RKO (cell line): Measurements from ENCODE around the gene IFT80.
A peak's percentile ranks its signal among the peaks of the same experiment; 100 is the strongest.
"Not testable (repeated sequence)": the region's sequence is repeated elsewhere in the genome, so short reads cannot be mapped to it uniquely, and the experiment has no call there.

Experiments
- DNase-seq: peaks from one replicate; pipeline ENCODE4 v3.0.0-alpha.2; 2016; ENCODE audit warnings: low spot score

Gene IFT80

GRCh38 chr3:160362896-160363295, 36.1 kb downstream of the IFT80 start:
- DNase-seq: not testable (repeated sequence)

DNA sequence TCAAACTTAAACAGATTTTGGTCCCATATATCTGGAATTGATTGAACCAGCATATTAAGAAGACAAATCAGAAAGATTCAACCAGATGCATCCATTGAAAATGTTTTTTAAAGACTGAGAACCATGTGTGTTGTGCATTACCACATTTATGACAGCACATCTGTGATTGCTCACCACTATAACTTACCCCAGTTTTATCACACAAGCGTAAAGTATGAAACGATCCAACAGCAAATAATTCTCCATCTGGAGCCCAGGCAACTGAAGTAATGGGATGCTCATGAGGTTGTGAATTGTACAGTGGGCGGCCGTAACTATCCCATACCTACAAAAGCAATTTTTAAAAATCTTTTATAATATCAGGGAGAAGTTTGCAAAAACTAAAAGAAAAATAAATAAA, 43.2 kb downstream of the IFT80 start:
- DNase-seq: no peak

DNA sequence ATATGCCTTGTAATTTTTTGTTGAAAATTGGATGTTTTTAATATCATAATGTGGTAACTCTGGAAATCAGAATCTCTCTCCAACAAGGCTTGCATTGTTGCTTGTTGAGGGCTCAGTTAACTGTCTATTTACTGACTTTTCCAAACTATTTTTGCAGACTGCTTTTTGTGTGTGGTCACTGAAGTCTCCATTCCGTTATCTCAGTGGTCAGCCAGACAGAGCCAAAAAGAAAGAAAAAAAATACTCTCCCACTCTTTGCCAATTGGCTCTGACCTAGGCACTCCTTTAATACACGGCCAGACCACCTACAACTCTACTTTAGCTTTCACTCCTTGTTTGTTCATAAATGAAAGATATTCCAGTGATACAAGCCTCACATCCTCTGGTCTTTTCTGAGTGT, 52.5 kb downstream of the IFT80 start:
- DNase-seq: no peak

DNA sequence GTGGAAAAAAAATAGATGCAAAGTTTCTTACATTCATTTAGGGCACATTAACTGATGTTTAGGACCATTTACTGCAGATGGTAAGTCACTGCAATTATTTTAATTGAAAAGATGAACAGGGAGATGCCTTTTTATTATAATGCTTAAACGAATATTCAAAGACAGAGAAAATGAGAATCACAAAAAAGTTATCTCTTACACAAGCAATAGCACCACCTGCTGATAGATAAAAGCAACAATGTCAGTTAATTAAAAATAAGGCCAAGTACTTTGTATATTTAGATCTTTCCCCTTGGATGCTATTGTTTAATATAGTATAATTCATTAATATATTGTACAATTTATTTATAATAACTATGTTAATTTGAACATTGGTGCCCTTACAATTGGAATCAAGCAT, 55.9 kb downstream of the IFT80 start:
- peak; percentile 75 for DNase-seq

DNA sequence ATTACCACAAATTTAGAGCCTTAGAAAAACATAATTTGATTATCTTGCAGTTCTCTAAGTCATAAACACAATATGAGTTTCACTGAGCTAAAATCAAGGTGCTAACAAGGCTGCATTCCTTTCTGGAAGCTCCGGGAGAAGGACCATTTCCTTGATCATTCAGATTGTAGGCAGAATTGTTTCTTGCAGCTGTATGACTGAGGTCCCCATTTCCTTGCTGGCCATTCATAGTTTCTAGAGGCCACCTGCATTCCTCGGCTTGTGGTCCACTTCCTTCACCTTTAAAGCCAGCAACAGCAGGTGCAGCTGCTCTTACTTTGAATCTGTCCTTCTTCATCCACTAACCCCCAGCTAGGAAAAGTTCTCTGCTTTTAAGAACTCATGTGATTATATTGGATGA, 58.7 kb downstream of the IFT80 start:
- no peak for DNase-seq

DNA sequence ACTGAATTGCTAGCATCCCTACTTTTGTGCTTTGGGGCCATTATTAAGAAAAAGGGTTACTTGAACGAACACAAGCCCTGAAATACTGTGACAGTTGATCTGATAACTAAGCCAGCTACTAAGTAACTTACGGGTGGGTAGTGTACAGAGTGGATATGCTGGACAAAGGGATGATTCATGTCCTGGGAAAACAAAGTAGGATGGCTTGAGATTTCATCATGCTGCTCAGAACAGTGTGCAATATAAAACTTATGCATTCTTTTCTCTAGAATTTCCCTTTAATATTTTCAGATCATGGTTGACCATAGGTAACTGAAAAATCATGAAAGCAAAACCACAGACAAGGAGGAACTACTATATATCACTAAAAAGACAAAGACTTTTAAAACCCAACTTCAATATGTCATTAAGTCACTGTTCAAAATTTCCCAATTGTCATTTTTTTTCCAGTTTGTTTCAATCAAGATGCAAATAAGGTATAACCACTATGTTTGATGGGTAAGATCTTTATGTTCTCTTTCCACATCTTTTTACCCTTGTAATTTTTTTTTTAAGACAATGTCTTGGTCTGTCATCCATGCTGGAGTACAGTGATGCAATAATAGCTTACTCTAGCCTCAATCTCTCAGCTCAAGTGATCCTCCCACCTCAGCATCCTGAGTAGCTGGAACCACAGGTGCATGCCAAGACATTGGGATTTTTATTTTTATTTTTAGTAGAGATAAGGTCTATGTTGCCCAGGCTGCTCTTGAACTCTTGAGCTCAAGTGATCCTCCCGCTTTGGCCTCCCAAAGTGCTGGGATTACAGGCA, 67.7 kb downstream of the IFT80 start:
- peak; percentile 46 for DNase-seq

DNA sequence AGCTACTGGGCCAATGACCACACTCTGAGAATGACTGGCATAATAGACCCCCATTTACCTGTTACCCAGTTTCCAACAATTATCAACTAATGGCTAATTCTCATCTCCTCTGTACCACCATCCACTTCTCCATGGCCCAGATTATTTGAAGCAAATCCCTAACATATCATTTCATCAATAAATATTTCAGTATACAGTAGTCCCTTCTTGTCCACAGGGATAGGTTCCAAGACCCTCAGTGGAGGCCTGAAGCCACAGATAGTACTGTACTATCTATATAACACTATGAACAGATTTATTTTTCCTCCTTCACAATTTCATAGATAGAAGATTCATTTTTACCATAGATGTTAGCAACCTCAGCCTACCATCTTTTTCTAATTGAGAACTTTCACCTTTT, 68.3 kb downstream of the IFT80 start:
- no peak for DNase-seq

- no peak for DNase-seq
Measured at GRCh38 chr3:160330109-160330508, 68.9 kb downstream of the IFT80 start.

DNA sequence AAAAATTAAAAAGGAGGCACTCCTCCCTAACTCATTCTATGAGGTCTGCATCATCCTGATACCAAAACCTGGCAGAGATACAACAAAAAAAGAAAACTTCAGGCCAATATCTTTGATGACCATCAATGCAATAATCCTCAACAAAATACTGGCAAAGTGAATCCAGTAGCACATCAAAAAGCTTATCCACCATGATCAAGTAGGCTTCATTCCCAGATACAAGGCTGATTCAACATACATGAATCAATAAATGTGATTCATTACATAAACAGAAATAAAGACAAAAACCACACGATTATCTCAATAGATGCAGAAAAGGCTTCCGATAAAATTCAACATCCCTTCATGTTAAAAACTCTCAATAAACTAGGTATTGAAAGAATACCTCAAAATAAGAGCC, 72.7 kb downstream of the IFT80 start:
- DNase-seq: not testable (repeated sequence)

DNA sequence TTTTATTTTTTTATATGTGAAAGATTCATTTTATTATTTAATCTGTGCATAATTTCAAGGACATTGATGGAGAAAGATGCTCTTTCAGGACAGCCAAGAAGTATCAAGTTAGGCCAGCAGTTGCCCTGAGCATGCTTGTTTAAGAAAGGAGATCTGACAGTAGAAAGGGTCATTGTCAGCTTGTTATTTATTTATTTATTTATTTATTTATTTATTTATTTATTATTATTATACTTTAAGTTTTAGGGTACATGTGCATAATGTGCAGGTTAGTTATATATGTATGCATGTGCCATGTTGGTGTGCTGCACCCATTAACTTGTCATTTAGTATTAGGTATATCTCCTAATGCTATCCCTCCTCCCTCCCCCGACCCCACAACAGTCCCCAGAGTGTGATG, 77.2 kb downstream of the IFT80 start:
- not testable (repeated sequence) for DNase-seq

DNA sequence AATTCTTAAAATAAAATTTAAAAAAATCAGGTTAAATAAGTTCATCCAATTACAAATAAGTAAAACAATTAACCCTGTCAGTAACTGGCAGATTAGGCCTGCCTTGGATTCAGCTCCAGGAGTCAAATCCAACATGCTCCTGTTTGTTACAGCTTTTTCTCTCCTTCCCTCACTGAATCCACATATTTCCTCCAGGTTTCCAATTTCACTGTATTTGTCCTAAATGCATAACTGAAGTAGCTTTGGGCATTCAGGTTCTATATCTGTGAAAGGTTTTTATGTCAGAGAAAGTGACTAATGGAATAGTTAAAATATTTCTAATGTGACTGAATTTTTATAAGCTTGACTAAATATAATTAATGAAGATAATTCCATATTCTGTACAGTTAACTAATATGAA, 79.7 kb downstream of the IFT80 start:
- DNase-seq: no peak

GRCh38 chr3:160314995-160315394, 84.0 kb downstream of the IFT80 start:
- DNase-seq: no peak

DNA sequence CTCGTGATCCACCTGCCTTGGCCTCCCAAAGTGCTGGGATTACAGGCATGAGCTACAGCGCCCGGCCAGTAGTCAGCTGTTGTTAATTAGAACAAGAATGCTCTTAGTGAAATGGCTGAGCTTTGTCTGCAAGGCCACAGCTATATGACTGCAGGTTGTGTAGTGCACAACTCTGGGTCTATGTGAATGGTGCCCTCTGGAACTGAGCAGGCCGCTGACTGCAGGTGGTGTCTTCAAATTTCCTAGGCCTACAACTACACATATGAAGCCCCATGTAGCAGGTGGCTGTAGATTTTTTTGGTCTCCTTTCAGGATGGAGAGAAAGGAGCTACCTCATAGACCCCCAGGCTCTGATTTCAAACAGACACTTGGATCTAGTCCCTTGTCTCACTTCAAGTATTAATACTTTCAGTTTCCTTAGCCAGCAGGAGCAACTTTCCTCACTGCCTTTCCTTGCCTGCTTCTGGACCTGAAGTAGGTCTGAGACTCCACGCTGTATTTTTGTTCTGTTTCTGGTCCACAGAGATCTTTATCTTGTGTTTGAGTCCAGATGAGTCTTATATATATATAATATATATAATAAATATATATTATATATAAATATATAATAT, 86.9 kb downstream of the IFT80 start:
- no peak for DNase-seq

GRCh38 chr3:160302806-160303205, 96.2 kb downstream of the IFT80 start:
- no peak for DNase-seq

DNA sequence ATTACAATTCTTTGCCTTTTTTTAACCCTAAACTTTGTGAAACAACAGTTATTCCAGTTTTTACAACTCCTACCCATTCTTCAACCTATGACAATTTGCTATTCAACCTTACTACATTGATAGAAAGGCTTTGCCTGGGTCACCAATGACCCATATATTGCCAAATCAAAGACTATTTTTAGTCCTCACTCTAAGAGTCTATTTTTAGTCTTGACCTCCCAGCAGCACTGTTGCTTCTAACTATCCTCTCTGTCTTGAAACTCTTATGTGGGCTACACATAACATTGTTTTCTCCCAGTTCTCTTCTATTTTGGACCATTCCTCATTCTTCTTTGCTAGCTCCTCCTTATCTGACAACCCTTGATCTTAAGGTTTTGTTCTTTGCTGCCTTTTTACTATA, 102.4 kb downstream of the IFT80 start:
- no peak for DNase-seq

DNA sequence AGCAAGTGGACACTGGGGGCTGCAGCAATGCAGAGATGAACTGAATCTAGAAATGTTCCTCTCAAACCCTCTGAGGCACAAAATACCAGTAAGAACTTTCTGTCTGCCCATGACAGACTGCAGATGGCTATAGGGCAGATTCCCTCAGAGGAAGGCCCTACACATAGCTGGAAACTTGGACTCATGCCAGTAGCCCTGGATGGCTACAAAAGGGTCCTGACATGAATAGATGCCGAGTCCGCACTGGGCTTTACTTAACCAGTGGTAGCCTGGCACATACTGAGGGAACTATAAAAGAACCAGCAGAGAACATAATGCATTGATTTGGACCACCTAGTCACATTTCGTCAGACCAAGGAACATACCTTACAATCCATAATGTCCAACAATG, 107.1 kb downstream of the IFT80 start:
- no peak for DNase-seq

GRCh38 chr3:160291290-160291908, 107.6 kb downstream of the IFT80 start:
- DNase-seq: no peak

DNA sequence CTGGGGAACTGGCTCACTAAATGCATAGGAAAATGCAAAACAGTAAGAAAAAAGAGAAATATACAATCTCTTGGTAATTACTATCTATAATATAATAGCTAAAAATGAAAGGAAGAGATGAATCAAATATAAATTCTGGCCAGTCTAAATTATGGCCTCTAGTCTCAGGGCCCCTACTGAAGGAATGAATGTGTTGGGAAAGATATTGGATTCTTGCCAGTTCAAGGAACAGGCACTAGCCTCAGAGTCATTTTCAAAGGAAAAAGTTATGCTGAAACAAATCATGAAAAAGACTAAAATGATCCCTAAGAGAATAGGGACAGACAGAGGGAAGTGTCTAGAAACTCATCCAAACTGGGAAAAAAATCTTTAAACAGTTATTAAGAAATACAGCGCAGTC, 111.4 kb downstream of the IFT80 start:
- no peak for DNase-seq

GRCh38 chr3:160286231-160286630, 112.8 kb downstream of the IFT80 start:
- DNase-seq: no peak

DNA sequence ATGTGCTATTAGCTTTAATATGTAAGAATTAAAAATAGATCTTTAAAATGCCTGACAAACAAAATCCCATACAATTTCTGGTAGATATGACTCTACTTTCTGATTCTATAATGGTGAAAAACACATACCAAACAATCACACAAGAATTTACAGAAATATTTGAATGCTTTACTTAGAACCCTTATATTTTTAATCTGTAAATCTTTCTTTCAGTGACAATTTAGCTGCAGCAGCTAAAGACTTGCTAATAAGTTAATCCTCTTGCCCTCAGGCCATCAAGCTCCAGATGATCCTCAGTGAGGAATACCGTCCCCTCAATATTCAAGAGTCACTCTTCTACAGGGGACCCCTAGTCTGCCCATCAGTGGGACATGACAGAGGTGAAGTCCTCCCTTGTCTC, 118.2 kb downstream of the IFT80 start:
- DNase-seq: no peak

DNA sequence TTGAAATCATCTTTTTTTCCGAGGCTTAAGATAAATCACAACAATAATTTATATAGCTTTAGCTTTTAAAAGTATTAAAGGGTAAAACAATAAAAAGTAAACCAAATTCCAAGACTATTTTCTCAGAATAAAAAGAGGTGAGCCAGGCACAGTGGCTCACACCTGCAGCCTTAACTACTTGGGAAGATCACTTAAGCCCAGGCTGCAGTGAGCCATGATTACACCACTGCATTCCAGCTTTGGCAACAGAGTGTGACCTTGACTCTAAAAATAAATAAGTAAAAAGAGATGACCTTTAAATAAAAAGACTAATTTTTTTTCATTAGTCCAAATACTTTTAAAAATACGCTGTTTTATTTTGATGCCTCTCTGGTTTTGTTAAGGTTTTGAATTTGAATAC, 119.4 kb downstream of the IFT80 start:
- no peak for DNase-seq

- DNase-seq: no peak
Measured at GRCh38 chr3:160278210-160278609, 120.8 kb downstream of the IFT80 start.

GRCh38 chr3:160265088-160265487, 133.9 kb downstream of the IFT80 start:
- no peak for DNase-seq
